NCI-H2171 treated with DMSO at 0.1 percent for 48 hours (cell line): ENCODE results near the gene TLCD3B.
A peak's percentile ranks its signal among the peaks of the same experiment; 100 is the strongest.

Experiments used
- DNase-seq: peaks from one replicate; lab custom pipeline; 2025; lab: John Stamatoyannopoulos, UW

The TLCD3B gene

DNA sequence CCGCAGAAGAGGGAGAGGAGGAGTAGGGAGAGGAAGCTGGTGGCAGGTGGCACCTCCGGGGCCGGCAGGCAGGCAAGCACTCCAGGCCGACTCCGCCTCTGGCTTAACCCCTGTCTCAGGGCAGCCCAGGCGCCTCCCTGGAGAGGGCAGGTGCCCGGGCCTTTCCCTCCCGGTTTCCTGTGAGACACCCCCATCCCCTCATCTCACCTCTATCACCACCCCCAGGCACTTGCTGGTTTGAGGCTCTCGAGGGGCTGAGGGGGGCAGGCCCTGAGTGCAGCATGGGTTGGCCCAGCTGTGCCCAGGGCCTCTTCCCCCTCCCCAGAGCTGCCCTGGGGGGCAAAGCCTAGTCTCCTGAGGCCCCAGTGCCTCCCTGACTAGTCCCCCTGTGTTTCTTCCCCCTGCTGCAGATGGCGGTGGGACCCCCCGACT is 26.2 kb downstream of the TLCD3B start:
- DNase-seq, result peak; percentile 63

- no peak for DNase-seq
These were observed 26.7 kb downstream of the TLCD3B start for GRCh38 chr16:30004424-30004776.

GRCh38 chr16:30003670-30004423 is 27.2 kb downstream of the TLCD3B start:
- no peak for DNase-seq

DNA sequence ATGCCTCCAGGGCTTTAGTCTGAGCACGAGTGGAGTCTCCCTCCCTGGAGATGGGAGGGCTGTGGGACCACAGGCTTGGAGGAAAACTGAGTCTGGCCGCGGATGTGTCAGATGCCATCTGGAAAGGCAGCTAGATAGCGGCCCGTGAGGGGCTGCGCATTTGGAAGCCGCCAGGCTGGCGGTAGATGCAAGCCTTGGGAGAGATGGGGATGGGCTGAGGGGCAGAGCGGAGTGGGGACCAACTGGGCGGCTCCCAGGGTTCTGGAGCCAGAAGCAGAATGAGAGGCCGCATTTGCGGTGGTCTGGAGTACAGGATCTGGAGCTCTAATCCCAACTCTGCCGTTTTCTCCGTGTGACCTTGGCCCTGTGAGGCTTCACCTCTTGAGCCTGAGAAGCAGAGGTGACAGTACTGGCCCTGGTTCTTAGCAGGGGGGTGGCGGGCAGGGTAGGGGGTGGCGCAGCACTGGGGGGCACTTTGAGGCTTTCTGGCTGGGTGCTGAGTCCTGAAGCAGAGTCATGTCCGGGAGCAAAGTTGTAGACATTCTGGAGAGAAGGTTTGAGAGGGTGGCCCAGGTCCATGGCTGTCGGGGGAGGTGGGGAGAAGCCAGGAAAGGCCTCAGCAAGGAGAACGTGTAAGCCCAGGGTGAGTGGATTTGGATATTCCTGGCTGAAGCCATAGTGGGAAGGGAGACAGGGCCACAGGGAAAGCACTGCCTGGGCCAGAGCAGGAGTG is 28.3 kb downstream of the TLCD3B start:
- no peak for DNase-seq

DNA sequence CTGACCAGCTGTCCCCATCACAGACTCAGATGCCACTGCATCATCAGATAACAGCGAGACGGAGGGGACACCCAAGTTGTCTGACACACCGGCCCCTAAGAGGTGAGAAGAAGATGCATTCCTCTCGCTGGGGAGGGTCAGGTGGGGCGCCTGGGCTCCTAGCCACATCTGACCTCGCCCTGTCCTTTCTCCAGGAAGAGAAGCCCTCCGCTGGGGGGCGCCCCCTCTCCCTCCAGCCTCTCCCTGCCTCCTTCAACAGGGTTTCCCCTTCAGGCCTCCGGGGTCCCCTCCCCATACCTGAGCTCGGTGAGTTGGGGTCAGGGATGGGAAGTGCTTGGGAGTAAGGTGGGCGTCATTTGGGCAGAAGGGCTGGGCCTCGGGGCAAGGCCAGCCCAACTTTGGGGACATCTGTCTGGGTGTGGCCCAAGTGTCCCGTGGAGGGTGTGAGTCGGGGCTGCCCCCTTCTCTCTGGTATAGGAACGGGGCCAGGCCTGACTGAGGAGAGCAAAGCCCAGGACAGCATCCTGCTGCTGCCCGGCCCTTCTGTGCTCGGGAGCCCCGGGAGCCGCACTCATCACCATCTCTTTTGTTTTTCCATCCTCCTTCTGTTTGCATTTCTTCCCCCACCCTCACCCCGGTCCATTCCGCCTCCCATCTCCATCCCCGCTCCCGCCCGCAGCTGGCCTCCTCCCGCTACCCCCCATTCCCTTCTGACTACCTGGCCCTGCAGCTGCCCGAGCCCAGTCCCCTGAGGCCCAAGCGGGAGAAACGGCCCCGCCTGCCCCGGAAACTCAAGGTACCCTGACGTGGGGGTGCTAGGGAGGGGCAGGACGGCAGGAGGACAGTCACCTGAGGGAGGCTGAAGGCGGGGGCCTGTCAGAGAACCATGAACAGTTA is 30.1 kb downstream of the TLCD3B start:
- DNase-seq, result no peak

GRCh38 chr16:29999605-30000004 is 31.5 kb downstream of the TLCD3B start:
- DNase-seq, result no peak

DNA sequence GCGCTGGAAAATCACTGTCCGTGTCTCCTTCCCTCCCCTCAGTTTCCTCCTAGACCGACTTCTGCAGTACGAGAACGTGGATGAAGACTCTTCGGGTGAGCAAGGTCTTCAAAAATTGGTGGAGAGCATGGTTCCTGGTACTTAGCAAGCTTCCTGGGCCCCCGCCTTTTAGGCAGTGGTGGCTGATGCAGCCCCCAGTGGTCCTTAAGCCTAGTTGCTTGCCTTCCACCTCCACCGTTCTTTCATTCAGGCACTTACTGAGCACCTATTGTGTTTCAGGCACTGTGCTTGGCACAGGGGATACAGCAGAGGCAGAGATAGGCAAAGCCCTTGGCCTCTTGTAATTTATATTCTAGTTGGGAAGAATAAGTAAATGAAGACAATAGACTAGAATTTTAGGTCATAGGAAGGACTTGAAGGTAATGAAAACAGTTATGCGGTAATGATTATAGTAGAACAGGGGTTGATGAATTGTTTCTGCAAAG is 34.3 kb downstream of the TLCD3B start:
- no peak for DNase-seq

- peak; percentile 95 for DNase-seq
These were observed 34.9 kb downstream of the TLCD3B start, which contains the start of gene INO80E for GRCh38 chr16:29995911-29996765. TSS of gene INO80E (plus strand) at chr16:29996241. CDS start at chr16:29996311, 70 bp downstream.

DNA sequence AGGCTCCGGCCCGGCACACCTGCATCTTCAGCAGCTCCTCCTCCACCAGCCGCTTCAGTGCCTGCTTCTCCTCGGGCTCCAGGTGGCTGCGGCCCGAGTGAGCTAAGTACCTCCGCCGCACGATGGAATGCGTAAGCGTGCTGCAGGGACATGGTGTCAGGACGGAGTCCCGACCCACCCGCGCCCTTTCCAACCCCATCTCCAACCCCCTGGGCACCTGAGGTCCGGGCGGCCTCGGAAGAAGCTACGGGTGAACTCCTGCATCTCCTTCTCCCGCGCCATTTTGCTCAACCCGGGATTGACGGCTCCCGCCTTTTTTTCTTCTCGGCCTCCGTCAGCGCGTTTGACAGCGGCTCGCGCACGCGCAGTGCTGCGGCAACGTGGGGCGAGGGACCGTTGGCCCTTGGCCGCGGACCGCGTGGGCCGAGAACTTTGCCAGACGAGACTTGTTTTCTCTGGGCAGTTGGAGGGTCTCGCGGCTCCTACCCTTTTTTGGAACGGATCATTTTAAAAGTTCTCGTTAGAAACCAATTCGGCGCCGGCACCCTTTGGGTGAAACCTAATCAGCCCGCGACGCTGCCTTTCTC is 35.7 kb downstream of the TLCD3B start, which contains the start of gene HIRIP3:
TSS of gene HIRIP3 (minus strand) at position 294 of the 587 bp plus-strand sequence. CDS start at position 282, 12 bp downstream.
- peak; percentile 94 for DNase-seq

DNA sequence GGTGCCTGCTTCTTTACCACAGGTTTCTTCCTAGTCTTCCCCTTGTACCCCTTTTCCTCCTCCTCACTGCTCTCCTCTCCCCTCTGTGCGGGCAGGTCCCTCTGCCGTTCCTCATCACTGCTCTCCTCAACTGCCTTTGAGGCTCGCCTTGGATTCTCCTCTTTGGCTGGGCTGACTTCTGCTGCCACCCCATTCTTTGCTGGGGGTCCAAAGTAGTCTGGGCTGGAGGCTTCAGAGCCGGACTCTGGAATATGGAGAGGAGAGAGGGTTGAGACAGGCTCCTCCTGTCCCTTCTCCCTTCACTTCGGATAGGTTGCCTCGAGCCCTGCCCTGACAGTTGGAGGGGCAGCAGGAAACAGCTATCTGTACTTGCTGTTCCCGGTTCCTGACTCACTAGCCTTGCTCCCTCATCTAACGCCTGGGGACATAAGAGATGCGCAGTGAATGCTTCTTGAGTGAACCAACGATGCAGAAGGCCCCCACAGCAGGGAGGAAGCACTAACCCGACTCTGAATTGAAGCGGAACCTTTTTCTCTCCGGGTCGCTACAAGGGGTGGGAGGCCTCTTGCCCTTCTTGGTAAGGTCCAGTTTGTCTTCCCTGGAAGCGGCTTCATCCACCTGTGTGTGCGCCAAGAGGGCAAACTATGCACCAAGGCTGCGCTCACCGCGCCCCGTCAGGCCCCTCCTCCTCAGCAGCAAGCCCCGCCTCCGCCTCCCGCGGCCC is 36.3 kb downstream of the TLCD3B start:
- peak; percentile 36 for DNase-seq

- DNase-seq, result no peak
These were observed 37.0 kb downstream of the TLCD3B start for GRCh38 chr16:29993903-29994599.

DNA sequence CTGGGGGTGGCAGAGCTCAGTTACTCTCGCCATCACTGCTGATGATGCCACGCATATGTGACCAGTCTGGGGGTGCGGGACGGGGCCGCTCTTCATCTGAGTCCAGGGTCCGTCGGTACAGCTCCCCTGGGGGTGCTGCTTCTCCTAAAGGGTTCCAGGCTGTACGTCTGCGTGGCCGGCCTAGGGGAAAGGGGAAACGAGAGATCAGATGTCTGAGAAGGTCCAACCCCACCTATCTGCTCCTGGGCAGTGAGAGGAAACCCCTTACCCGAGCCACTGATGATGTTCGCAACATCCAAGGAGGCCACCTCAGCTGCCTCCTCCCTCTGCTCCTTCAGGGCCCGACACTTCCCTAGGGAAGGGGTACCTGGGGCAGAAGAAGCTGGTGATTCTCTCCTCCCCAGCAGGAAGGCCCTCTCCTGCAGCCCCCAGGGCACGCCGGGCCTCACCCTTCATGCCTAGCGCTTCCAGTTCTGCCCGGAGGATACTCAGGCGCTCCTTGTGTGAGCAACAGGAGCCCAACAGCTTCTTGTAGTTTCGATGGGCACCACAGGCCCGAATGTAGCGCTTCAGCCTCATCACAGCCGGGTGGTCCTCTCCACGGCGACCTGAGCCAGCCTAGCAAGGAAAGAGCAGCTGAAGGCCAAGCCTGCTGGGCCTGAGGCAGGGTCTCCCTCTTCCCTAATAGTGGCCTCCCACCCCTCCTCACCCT is 37.7 kb downstream of the TLCD3B start:
- DNase-seq, result no peak

DNA sequence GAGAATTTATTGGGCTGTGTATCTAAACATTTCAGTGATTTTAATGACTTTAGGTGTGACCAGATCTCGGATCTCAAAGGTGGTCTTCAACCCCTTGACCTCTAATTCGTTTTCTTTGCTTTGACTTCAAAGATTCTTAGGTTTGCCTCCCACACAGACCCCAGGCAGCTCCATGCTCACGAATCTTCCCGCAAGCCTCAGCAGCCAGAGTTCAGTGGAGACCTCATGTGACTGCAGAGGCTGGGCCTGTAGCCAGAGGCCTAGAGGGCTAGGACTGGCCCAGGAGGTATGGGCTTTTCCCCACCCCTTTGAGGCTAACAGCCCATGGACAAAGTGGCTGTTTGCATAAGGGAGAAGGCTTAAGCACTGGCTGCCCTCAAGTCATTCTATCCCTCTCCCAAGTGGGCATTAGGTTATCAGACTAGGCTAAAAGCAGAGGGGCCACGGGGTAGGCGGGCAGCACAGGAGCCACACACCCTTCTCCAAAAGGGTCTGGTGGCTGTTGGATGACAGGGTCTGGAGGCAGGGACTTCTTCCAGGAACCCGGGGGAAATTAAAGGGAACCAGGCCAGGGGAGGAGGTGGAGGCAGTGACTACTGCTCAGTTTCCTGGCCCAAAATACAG is 38.6 kb downstream of the TLCD3B start:
- no peak for DNase-seq

DNA sequence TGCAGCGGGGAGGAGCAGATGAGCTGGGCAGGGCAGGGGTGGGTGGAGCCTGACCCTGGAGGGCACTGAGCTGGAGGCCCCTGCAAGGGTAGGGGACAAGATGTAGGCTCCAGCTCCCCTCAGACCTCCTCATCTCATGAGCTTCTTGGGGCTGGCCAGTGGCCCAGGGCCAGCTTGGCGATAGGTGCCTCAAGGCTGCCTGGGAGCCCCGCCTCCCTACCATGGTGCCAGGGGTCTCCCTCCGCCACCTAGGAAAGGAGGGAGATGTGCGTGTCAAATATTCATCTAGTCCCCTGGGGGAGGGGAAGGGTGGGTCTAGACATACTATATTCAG is 39.5 kb downstream of the TLCD3B start:
- DNase-seq, result no peak

DNA sequence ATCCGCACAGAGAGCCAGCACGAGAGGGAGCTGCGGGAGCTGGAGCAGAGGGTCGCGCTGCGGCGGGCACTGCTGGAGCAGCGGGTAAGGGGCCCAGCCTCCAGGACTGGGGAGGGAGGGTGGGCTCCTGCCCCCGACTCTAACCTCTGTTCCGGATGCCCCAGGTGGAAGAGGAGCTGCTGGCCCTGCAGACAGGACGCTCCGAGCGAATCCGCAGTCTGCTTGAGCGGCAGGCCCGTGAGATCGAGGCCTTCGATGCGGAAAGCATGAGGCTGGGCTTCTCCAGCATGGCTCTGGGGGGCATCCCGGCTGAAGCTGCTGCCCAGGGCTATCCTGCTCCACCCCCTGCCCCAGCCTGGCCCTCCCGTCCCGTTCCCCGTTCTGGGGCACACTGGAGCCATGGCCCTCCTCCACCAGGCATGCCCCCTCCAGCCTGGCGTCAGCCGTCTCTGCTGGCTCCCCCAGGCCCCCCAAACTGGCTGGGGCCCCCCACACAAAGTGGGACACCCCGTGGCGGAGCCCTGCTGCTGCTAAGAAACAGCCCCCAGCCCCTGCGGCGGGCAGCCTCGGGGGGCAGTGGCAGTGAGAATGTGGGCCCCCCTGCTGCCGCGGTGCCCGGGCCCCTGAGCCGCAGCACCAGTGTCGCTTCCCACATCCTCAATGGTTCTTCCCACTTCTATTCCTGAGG is 40.0 kb downstream of the TLCD3B start:
- DNase-seq, result no peak

DNA sequence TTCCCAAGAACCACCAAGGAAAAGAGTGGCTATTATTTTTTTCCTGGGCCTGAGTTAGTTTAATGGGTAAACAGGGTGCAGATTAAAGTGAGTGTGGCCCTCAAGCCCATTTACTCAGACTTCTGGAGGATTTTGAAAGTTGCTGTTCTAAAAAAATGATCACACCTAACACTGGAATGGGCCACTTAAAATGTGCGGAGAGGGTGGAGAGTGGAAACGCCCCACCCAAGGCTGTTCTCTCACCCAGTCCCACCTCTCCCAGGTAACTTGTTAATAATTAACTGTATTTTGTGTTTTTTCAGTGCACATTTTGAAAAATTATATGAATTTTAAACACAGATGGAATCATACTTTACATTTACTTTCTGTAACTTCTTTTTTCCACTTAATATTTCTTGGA is 41.0 kb downstream of the TLCD3B start:
- no peak for DNase-seq

GRCh38 chr16:29989111-29989858 is 41.8 kb downstream of the TLCD3B start:
- no peak for DNase-seq
